Endothelial cell of umbilical vein (primary cell): ENCODE measurements around the gene SMARCA1. TPM values are rescaled to one million over a fixed set of nuclear protein-coding genes. Genes with fewer than 3 reads are reported as not detected.

Source experiments
- BruUV-seq: library from RNA; stranded (reverse); fragments of 400-500 nt; replicated peaks from 2 replicates; lab custom pipeline; 2021; lab: Mats Ljungman, UMichigan
- CTCF ChIA-PET: fragments of 300-600, 350-600 bp; sonication (Branson Sonifier 250); formaldehyde crosslinking; loops from one replicate; lab custom pipeline; 2021; ENCODE audit warnings: antibody characterized with exemption, inconsistent platforms; lab: Charles Lee
- POLR2A ChIA-PET: fragments of 300-600, 350-600 bp; sonication (Branson Sonifier 250); formaldehyde crosslinking; loops from one replicate; lab custom pipeline; 2021; ENCODE audit warnings: antibody characterized with exemption, inconsistent platforms; lab: Charles Lee
- DNase-seq: peaks from one replicate; pipeline ENCODE4 v3.0.0-alpha.2; 2011; ENCODE audit warnings: low read depth, low spot score
- FAIRE-seq: peaks from 2 replicates; lab custom pipeline; 2011; peaks lifted over from hg19 to GRCh38; lab: Jason Lieb, UNC
- H2AFZ ChIP-seq: 2 replicates; pipeline ENCODE4 v1.6.0; 2012; ENCODE audit warnings: low read depth, low read length, control low read depth, inconsistent platforms
- H3K27ac ChIP-seq: 2 replicates; pipeline ENCODE4 v1.5.1; 2011; ENCODE audit warnings: low read depth, mild to moderate bottlenecking, control low read depth, low read length, moderate library complexity; ENCODE audit not compliant: insufficient read depth
- H3K27me3 ChIP-seq, 2 experiments: 2 replicates each; pipeline versions ENCODE4 v1.6.0 to v1.6.1; 2011; ENCODE audit warnings: low read length in 2 of 2, mixed read lengths in 1 of 2; ENCODE audit not compliant: control insufficient read depth in 2 of 2, insufficient read depth in 2 of 2
- H3K36me3 ChIP-seq, 2 experiments: 2 replicates in 1 of 2; 3 replicates in 1 of 2; pipeline ENCODE4 v1.5.1; 2011; ENCODE audit warnings: low read length in 2 of 2, mild to moderate bottlenecking in 1 of 2, moderate library complexity in 1 of 2; ENCODE audit not compliant: control insufficient read depth in 2 of 2, insufficient read depth in 2 of 2; ENCODE audit errors: extremely low read depth in 1 of 2
- H3K4me1 ChIP-seq: 3 replicates; pipeline ENCODE4 v1.5.1; 2011; ENCODE audit warnings: mild to moderate bottlenecking, low read length; ENCODE audit not compliant: control insufficient read depth, insufficient read depth; ENCODE audit errors: extremely low read depth
- H3K4me2 ChIP-seq: 2 replicates; pipeline ENCODE4 v1.6.1; 2011; ENCODE audit warnings: low read length, control low read depth, mixed read lengths; ENCODE audit not compliant: insufficient read depth
- H3K4me3 ChIP-seq, 3 experiments: fragments of 200-600 bp in 1 of 3; sonication (generic), shearing (Covaris generic) in 1 of 3; replicated peaks in 1 of 3; 2 replicates each; pipeline ENCODE4 v1.5.1; 2011 to 2016; ENCODE audit warnings: control low read depth in 3 of 3, low read length in 3 of 3, mild to moderate bottlenecking in 2 of 3, inconsistent platforms in 1 of 3, low read depth in 1 of 3, moderate library complexity in 1 of 3; ENCODE audit not compliant: insufficient read depth in 1 of 3
- H3K79me2 ChIP-seq: 2 replicates; pipeline ENCODE4 v1.6.0; 2012; ENCODE audit warnings: low read length, inconsistent platforms; ENCODE audit not compliant: control insufficient read depth, insufficient read depth
- H3K9ac ChIP-seq: replicated peaks from 2 replicates; pipeline ENCODE3; 2011; ENCODE audit warnings: low read length, control low read depth; ENCODE audit not compliant: insufficient read depth; ENCODE audit errors: extremely low read depth
- H3K9me1 ChIP-seq: replicated peaks from 3 replicates; pipeline ENCODE4 v1.6.0; 2011; ENCODE audit warnings: mild to moderate bottlenecking, low read length; ENCODE audit not compliant: control insufficient read depth, insufficient read depth; ENCODE audit errors: extremely low read depth
- H3K9me3 ChIP-seq: replicated peaks from 2 replicates; pipeline ENCODE4 v1.5.1; 2012; ENCODE audit warnings: low read length, inconsistent platforms; ENCODE audit not compliant: control insufficient read depth, insufficient read depth
- H4K20me1 ChIP-seq: replicated peaks from 2 replicates; pipeline ENCODE3; 2011; ENCODE audit warnings: mild to moderate bottlenecking, low read length; ENCODE audit not compliant: control insufficient read depth, insufficient read depth; ENCODE audit errors: extremely low read depth
- CTCF ChIP-seq, 2 donors: IDR thresholded peaks; 1 replicate in 1 of 2; 2 replicates in 1 of 2; pipeline ENCODE4 v1.5.1; 2011; ENCODE audit warnings: low read length in 2 of 2, mild to moderate bottlenecking in 2 of 2, moderate library complexity in 2 of 2, control low read depth in 1 of 2, inconsistent platforms in 1 of 2, low read depth in 1 of 2; ENCODE audit not compliant: insufficient read depth in 1 of 2; ENCODE audit errors: extremely low read depth in 1 of 2
- EZH2 ChIP-seq: IDR thresholded peaks from 2 replicates; pipeline ENCODE4 v1.6.1; 2012; ENCODE audit warnings: borderline replicate concordance, low read depth, mild to moderate bottlenecking, moderate library complexity, low read length, inconsistent platforms; ENCODE audit not compliant: severe bottlenecking
- FOS ChIP-seq: IDR thresholded peaks from 2 replicates; pipeline ENCODE4 v1.6.1; 2011; ENCODE audit warnings: mild to moderate bottlenecking, low read length, moderate library complexity, borderline replicate concordance; ENCODE audit not compliant: insufficient read depth
- GATA2 ChIP-seq: IDR thresholded peaks from 2 replicates; pipeline ENCODE4 v1.7.0; 2011; ENCODE audit warnings: low read depth, mild to moderate bottlenecking, moderate library complexity, mixed read lengths, low read length; ENCODE audit not compliant: insufficient read length, insufficient read depth
- JUN ChIP-seq: IDR thresholded peaks from 2 replicates; pipeline ENCODE4 v1.6.1; 2011; ENCODE audit warnings: borderline replicate concordance, low read depth; ENCODE audit not compliant: insufficient read length, insufficient read depth
- MYC ChIP-seq: IDR thresholded peaks from one replicate; pipeline ENCODE4 v1.6.1; 2011; ENCODE audit warnings: mild to moderate bottlenecking, low read depth, low read length
- POLR2A ChIP-seq: IDR thresholded peaks from 2 replicates; pipeline ENCODE4 v1.6.1; 2012; ENCODE audit warnings: low read depth, mild to moderate bottlenecking, control low read depth, low read length
- POLR2AphosphoS5 ChIP-seq: IDR thresholded peaks from 2 replicates; pipeline ENCODE4 v1.6.1; 2012; ENCODE audit warnings: low read depth, mild to moderate bottlenecking, control low read depth, low read length, moderate library complexity; ENCODE audit not compliant: insufficient read depth
- dilution Hi-C: fragments of 300-500 bp; cut with MboI; formaldehyde crosslinking; loops from one replicate; pipeline ENCODE4 v1.15.0; 2019; ENCODE audit warnings: low sequenced_read_pairs; ENCODE audit not compliant: extremely low pct_ligation_motif_present
- intact Hi-C: fragments of 100-400 bp; cut with micrococcal nuclease; formaldehyde crosslinking; loops from one replicate; pipeline ENCODE4 v1.10.0; 2022
- polyA plus RNA-seq, 4 experiments: library from polyadenylated mRNA; depleted of rRNA in 3 of 4; stranded (reverse) in 3 of 4; unstranded in 1 of 4; fragments of >200 nt; gene quantifications; 2 replicates each; pipeline versions ENCODE4 v1.2.1 to v1.2.3, GENCODE V29; 2011 to 2012; ENCODE audit warnings: missing spikeins in 1 of 4
- total RNA-seq: library from RNA; stranded (reverse); gene quantifications from 2 replicates; pipeline ENCODE4 v1.2.3, GENCODE V29; 2021
- TF ChIP-seq, protein P1 (sequence below): IDR thresholded peaks from 2 replicates; pipeline ENCODE4 v1.6.1; 2011; ENCODE audit not compliant: insufficient read depth, insufficient read length

SMARCA1 gene
- total and polyA plus RNA-seq, 2 donors (not counting 3 experiments of a cell fraction or from before 2014, with no cell fraction given) = 8.3 to 29.7 TPM

GRCh38 chrX:129511689-129512088, 11.6 kb downstream of the SMARCA1 start:
- CTCF ChIA-PET = interaction anchor here (1.3 kb wide), 1 partner anchor 28 kb away, joined by 3 read pairs; the partner anchor contains the start of gene OCRL
- no peaks in the 10 kb centered on the region for H3K9me1 ChIP-seq
- no peak overlapping the region for H3K4me3 ChIP-seq
- no TSS peak for BruUV-seq
- H3K9me3 ChIP-seq = no peaks in the 10 kb centered on the region
- no peak overlapping the region for H2AFZ ChIP-seq
- H3K4me2 ChIP-seq = no peak overlapping the region
- no peak for DNase-seq
- no peaks in the 10 kb centered on the region for H3K27me3 ChIP-seq
- intact Hi-C loops (no loop called here), dilution Hi-C loops (no loop called here)
- TF ChIP-seq FOS = no peak
- H3K9ac ChIP-seq = no peak overlapping the region
- no peak for FAIRE-seq
- no peaks in the 10 kb centered on the region for H4K20me1 ChIP-seq
- POLR2A ChIA-PET = no interaction called here
- H3K36me3 ChIP-seq = no peaks in the 10 kb centered on the region
- no peak overlapping the region for H3K27ac ChIP-seq
- no peaks in the 10 kb centered on the region for H3K79me2 ChIP-seq
- no peaks in the 10 kb centered on the region for H3K4me1 ChIP-seq

- Histone ChIP-seq H3K9ac (no peak overlapping the region), H3K79me2 (no peaks in the 10 kb centered on the region), H3K27ac (no peak overlapping the region), H3K27me3 (no peaks in the 10 kb centered on the region), H3K9me1 (no peaks in the 10 kb centered on the region), H3K4me3 (no peak overlapping the region), H4K20me1 (no peaks in the 10 kb centered on the region), H3K4me1 (no peaks in the 10 kb centered on the region), H3K36me3 (no peaks in the 10 kb centered on the region), H2AFZ (no peak overlapping the region), H3K4me2 (no peak overlapping the region), H3K9me3 (no peaks in the 10 kb centered on the region)
- TF ChIP-seq GATA2 (no peak), POLR2AphosphoS5 (no peak), JUN (no peak), CTCF (IDR thresholded peaks at IDR 0.05; ENCODE audit: extremely low read depth in 1 of 2, insufficient read depth in 1 of 2, low read depth in 1 of 2, low read length in 2 of 2) (no peak), MYC (no peak), FOS (no peak), EZH2 (no peak), POLR2A (no peak)
- TF ChIP-seq, protein P1, sequence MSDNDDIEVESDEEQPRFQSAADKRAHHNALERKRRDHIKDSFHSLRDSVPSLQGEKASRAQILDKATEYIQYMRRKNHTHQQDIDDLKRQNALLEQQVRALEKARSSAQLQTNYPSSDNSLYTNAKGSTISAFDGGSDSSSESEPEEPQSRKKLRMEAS = no peak
- dilution Hi-C loops (no loop called here), intact Hi-C loops (no loop called here)
- DNase-seq = peak; percentile 4
- POLR2A ChIA-PET = no interaction called here
- no TSS peak for BruUV-seq
- CTCF ChIA-PET = interaction anchor here (1.3 kb wide), 1 partner anchor 30 kb away, joined by 3 read pairs; the partner anchor contains the start of gene OCRL
- peak; percentile 62 for FAIRE-seq
Measured at GRCh38 chrX:129510331-129510730, 13.0 kb downstream of the SMARCA1 start.
